SHP77 treated with DMSO at 0.1 percent for 48 hours (cell line): ENCODE measurements around the gene DDX39B.
A peak's percentile ranks its signal among the peaks of the same experiment; 100 is the strongest.

ENCODE experiments used
- DNase-seq: peaks from one replicate; lab custom pipeline; 2025; lab: John Stamatoyannopoulos, UW

DDX39B gene

DNA sequence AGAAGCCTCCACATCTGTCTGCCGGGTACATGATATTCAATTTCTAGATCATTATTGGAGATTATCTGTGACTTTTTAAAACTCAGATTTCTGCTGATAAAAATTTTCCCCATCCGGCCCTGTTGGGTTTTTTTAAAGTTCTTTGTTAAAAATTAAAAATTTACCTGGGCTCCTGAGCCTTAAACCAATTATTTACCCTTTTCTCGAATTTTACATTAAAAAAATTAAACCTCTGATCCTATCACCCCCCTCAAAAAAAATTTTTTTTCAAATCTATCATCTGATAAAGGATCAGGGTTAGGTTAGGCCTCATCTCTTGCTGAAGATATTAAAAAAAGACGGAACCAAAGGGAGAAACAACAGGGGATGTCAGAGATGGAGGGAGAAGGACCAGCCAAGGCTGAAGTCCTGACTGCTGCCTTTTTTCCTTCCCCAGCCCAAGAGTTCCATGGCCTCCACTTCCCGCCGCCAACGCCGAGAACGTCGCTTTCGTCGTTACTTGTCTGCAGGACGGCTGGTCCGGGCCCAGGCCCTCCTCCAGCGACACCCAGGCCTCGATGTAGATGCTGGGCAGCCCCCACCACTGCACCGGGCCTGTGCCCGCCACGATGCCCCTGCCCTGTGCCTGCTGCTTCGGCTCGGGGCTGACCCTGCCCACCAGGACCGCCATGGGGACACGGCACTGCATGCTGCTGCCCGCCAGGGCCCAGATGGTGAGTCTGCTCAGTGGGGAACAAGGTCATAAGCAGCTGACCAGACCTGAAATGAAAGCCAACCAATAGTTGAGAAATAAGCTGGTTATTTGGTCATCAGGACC lies 6.1 kb upstream of the DDX39B start:
- DNase-seq = no peak

- DNase-seq = peak; percentile 94
Observed at GRCh38 chr6:31546958-31547726, 5.3 kb upstream of the DDX39B start, which contains the start of gene NFKBIL1. Gene NFKBIL1, plus strand, starts transcription at chr6:31547608. Its CDS starts 87 bp downstream, at chr6:31547695.

GRCh38 chr6:31546339-31546957 lies 4.6 kb upstream of the DDX39B start, which contains the start of gene ATP6V1G2:
Gene ATP6V1G2, minus strand, starts transcription at chr6:31546608. Its CDS starts 49 bp downstream, at chr6:31546559.
- peak; percentile 97 for DNase-seq

GRCh38 chr6:31545291-31545690 lies 3.5 kb upstream of the DDX39B start:
- DNase-seq = no peak

GRCh38 chr6:31544676-31545075 lies 2.9 kb upstream of the DDX39B start:
- DNase-seq = no peak

GRCh38 chr6:31543639-31544038 lies 1.8 kb upstream of the DDX39B start:
- no peak for DNase-seq

DNA sequence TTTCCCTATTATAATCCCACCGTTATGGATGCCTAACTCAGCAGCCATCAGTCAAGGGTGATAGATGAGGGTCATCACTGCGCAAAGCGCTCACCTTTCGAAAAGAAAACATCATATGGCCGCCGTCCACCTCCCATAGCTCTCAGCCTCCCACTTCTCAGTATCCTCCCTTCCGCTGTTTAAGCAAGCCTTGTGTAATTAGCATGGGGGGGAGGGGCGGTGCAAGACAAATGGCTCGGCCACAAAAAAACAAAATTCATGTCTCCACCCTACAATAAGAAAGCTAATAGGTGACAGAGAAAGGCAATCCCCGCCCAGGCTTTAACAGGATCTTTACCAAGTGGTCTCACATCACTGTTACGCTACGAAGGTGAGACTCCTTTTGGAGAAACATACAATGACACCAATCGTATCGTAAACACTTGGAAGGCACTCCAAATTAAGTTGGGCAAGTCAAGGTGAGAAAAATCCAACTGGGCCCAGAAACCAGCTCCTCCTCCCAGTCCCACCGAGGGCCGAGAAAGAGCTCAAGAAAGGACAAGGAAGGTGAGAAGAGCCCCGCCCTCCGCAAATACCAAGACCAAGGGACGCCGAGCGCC lies 645 bp downstream of the DDX39B start:
- DNase-seq = no peak

- no peak for DNase-seq
Observed at GRCh38 chr6:31540640-31541039, 1.2 kb downstream of the DDX39B start.

DNA sequence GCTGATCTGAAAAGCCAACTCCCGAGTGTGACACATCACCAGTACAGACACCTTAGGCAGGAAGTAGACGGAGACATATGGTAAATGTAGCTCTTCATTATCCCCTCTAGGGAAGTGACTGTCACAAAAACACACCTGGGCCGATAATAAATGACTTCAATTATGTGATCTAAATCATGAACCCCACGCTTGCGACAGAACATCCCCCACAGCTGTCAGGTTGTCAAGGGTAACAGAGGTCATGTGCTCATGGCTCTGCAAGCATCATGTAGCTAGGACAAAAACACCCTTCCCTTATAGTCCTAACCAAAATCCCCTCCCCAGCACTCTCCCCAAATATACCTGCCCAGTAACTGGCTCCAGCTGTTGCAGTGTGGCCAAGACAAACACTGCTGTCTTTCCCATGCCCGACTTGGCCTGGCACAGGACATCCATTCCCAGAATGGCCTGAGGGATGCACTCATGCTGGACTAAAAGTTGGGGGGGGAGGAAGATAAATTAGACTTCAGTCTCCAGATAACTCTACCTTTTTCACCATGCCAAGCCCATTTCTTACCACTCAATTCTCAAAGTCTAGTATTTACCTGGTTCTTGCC lies 2.9 kb downstream of the DDX39B start:
- no peak for DNase-seq

- no peak for DNase-seq
Observed at GRCh38 chr6:31535538-31536324, 6.1 kb downstream of the DDX39B start.

DNA sequence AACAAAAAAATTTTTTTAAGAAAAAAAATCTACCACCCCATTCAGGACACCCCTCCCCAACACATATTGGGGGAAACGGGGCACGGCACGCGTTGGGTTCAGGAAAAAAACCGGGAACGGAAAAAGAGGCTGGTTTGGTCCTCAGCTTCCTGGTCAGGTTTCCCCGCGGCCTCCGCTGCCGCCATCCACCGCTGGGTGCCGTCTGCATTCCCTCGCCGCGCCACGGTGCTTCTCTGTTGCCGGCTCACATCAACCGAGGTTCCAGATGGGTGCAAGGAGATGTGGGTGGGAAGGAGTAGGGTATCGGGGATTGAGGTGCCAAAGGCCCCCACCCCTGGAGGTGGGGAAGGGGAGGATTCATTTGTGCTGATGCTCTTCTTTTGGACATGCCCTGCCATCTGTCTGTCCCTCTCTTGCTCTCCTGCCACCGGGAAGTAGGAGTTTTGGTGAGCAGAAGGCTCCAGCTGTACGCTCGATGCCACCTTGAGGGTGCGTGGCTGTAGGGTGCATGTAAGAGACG lies 7.2 kb downstream of the DDX39B start:
- DNase-seq = no peak

DNA sequence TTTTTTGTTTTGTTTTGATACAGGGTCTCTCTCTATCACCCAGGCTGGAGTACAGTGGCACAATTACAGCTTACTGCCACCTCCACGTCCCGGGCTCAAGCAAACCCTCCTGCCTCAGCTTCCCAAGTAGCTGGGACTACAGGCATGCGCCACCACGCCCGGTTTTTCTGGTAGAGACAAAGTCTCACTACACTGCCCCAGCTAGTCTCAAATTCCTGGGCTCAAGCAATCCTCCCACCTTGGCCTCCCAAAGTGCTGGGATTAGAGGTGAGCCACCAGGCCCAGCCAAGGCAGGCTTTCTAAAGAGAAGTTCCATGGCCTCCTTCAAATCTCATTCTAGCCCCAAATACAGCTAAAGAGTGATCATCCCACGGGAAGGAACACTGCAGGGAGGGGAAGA lies 7.8 kb downstream of the DDX39B start:
- DNase-seq = no peak

- no peak for DNase-seq
Observed at GRCh38 chr6:31533455-31533841, 8.4 kb downstream of the DDX39B start.

- no peak for DNase-seq
Observed at GRCh38 chr6:31532644-31533454, 9.0 kb downstream of the DDX39B start.

GRCh38 chr6:31531771-31532643 lies 9.8 kb downstream of the DDX39B start:
- no peak for DNase-seq

DNA sequence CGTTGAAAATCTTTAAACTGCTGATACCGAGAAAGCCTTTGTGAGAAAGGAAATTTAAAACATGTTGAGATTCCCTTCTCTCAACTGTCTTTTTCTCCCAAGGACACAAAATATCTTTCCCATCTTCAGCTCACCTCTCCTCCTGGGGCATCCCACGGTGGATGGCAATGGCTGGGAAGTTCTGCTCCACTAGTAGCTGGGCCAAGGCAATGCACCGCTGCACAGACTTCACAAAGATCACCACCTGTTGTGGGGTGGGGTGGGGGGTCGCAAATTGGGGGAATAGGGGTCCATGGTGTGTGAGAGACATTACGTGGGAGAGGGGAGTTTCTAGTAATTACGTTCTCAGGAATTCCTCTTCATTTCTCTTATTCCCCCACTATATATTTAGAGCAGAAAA lies 10.6 kb downstream of the DDX39B start:
- DNase-seq = no peak

DNA sequence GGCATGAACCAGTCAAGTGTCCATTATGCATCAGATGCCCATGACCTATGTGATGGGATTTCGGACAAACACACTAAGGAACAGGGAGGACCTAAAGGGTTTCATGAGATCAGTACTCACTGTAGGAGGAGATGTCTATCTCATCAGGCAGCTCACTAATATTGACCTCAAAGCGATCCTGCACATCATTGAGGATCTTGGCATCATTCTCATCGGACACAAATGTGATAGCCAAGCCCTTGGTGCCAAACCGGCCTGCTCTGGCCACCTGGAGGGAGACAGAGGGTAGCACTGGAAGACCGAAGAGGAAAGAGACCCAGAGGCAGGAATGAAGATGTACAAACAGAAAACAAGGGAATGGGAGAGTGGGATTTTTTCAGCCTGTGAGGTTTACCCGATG lies 11.1 kb downstream of the DDX39B start:
- no peak for DNase-seq

- DNase-seq = no peak
Observed at GRCh38 chr6:31529329-31530150, 12.3 kb downstream of the DDX39B start.
